HFF-Myc (cell line): Measurements from ENCODE around the gene ARHGAP40.

Experiments
- DNase-seq: peaks from one replicate; pipeline ENCODE4 v3.0.0-alpha.2; 2011; ENCODE audit warnings: low read depth; ENCODE audit errors: extremely low read depth
- H3K4me3 ChIP-seq: replicated peaks from 2 replicates; pipeline ENCODE4 v1.5.1; 2011; ENCODE audit warnings: low read depth, mild to moderate bottlenecking, control low read depth, low read length
- CTCF ChIP-seq: IDR thresholded peaks from 2 replicates; pipeline ENCODE4 v1.5.1; 2012; ENCODE audit warnings: mild to moderate bottlenecking, low read depth, low read length, control low read depth; ENCODE audit errors: missing control alignments

ARHGAP40 gene

GRCh38 chr20:38674092-38674764 lies 72.6 kb downstream of the ARHGAP40 start:
- H3K4me3 ChIP-seq = peak overlapping the region; percentile 47
- DNase-seq = no peak
- no peak for TF ChIP-seq CTCF

GRCh38 chr20:38674765-38675133 lies 73.1 kb downstream of the ARHGAP40 start:
- peak overlapping the region; percentile 22 for H3K4me3 ChIP-seq
- no peak for DNase-seq
- no peak for TF ChIP-seq CTCF

- no peak for TF ChIP-seq CTCF
- H3K4me3 ChIP-seq = no peak overlapping the region
- no peak for DNase-seq
Measured at GRCh38 chr20:38676576-38676975, 75.0 kb downstream of the ARHGAP40 start.

- TF ChIP-seq CTCF = no peak
- DNase-seq = no peak
- no peak overlapping the region for H3K4me3 ChIP-seq
Measured at GRCh38 chr20:38680500-38681306, 79.1 kb downstream of the ARHGAP40 start.

GRCh38 chr20:38685271-38685670 lies 83.7 kb downstream of the ARHGAP40 start:
- no peak overlapping the region for H3K4me3 ChIP-seq
- DNase-seq = no peak
- TF ChIP-seq CTCF = no peak

GRCh38 chr20:38685853-38686473 lies 84.4 kb downstream of the ARHGAP40 start:
- no peak for DNase-seq
- no peak for TF ChIP-seq CTCF
- no peak overlapping the region for H3K4me3 ChIP-seq
